ENCODE results near the gene CDAN1. TPM values are rescaled to one million over a fixed set of nuclear protein-coding genes. Genes with fewer than 3 reads are reported as not detected.
A peak's percentile ranks its signal among the peaks of the same experiment; 100 is the strongest.
"Not testable (repeated sequence)": the region's sequence is repeated elsewhere in the genome, so short reads cannot be mapped to it uniquely, and the experiment has no call there.

Gene CDAN1, protein sequence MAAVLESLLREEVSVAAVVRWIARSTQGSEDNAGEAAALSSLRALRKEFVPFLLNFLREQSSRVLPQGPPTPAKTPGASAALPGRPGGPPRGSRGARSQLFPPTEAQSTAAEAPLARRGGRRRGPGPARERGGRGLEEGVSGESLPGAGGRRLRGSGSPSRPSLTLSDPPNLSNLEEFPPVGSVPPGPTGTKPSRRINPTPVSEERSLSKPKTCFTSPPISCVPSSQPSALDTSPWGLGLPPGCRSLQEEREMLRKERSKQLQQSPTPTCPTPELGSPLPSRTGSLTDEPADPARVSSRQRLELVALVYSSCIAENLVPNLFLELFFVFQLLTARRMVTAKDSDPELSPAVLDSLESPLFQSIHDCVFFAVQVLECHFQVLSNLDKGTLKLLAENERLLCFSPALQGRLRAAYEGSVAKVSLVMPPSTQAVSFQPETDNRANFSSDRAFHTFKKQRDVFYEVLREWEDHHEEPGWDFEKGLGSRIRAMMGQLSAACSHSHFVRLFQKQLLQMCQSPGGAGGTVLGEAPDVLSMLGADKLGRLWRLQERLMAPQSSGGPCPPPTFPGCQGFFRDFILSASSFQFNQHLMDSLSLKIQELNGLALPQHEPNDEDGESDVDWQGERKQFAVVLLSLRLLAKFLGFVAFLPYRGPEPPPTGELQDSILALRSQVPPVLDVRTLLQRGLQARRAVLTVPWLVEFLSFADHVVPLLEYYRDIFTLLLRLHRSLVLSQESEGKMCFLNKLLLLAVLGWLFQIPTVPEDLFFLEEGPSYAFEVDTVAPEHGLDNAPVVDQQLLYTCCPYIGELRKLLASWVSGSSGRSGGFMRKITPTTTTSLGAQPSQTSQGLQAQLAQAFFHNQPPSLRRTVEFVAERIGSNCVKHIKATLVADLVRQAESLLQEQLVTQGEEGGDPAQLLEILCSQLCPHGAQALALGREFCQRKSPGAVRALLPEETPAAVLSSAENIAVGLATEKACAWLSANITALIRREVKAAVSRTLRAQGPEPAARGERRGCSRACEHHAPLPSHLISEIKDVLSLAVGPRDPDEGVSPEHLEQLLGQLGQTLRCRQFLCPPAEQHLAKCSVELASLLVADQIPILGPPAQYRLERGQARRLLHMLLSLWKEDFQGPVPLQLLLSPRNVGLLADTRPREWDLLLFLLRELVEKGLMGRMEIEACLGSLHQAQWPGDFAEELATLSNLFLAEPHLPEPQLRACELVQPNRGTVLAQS
- 19.2 TPM for polyA plus RNA-seq (ENCODE audit: insufficient read length)
- long read RNA-seq, donor 1, transcript CDAN1-204 (1 exons, 2,076 nt), result major isoform, 10 of 10 reads
- long read RNA-seq, donor 1, partial matches to known transcripts, result 0 of 10 reads
- long read RNA-seq, donor 1, other reads (novel, unspliced or antisense), result 0 of 10 reads
- long read RNA-seq, donor 2, transcript CDAN1-204 (1 exons, 2,076 nt), result major isoform, 19 of 20 reads
- long read RNA-seq, donor 2, partial matches to known transcripts, result 0 of 20 reads
- long read RNA-seq, donor 2, other reads (novel, unspliced or antisense), result 0 of 20 reads
- long read RNA-seq, donor 3, full-length matches to known transcripts, result 17 of 17 reads
- long read RNA-seq, donor 3, partial matches to known transcripts, result 0 of 17 reads
- long read RNA-seq, donor 3, other reads (novel, unspliced or antisense), result 0 of 17 reads
- long read RNA-seq, donor 4, partial matches to known transcripts, result 0 of 4 reads
- long read RNA-seq, donor 4, other reads (novel, unspliced or antisense), result 0 of 4 reads
- long read RNA-seq, donor 5, transcript CDAN1-204 (1 exons, 2,076 nt), result major isoform, 8 of 8 reads
- long read RNA-seq, donor 5, partial matches to known transcripts, result 0 of 8 reads
- long read RNA-seq, donor 5, other reads (novel, unspliced or antisense), result 0 of 8 reads
- long read RNA-seq, donor 6, transcript CDAN1-204 (1 exons, 2,076 nt), result major isoform, 7 of 7 reads
- long read RNA-seq, donor 6, partial matches to known transcripts, result 0 of 7 reads
- long read RNA-seq, donor 6, other reads (novel, unspliced or antisense), result 0 of 7 reads
- long read RNA-seq, donor 7, transcript CDAN1-204 (1 exons, 2,076 nt), result major isoform, 18 of 19 reads
- long read RNA-seq, donor 7, partial matches to known transcripts, result 0 of 19 reads
- long read RNA-seq, donor 7, other reads (novel, unspliced or antisense), result 0 of 19 reads
- long read RNA-seq, donor 8, partial matches to known transcripts, result 0 of 4 reads
- long read RNA-seq, donor 8, other reads (novel, unspliced or antisense), result 0 of 4 reads

DNA sequence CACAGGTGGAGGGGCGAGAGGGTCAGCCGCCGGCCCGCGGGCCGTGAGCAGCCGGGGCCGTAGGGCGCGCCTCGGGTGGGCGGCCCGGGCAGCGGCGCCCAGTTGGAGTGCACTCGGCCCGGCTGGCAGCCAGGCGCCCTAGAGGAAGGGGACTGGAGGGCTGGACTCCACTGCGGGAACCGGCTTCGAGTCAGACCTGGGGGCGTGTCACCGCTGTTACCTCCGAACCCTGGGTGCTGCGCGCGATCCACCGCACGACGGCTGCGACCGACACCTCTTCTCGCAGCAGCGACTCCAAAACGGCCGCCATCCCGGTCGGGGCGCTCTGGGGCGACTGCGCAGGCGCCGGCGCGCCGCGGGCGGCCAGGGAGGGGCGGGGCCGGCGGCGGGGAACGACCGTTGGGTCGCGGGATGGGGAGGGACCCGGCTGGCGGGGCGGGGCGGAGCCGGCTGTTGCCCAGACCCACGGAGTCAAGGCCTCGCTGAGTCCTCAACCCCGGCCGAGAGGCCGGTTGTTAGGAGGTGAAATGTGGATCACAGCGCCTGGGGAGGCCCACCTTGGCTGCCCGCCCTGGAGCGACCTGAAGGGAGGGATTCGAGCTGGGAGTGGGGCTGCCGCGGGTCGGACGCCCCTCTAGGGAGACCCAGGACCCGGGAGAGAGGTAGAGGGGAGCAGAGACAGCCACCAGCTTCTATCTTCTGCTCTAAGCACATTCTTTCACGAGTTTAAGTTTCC, at the start of gene CDAN1:
Gene CDAN1, minus strand, starts transcription at position 336 of the 736 bp plus-strand sequence. Its CDS starts 26 bp downstream, at position 310.
- DNase-seq, result peak; percentile 84

DNA sequence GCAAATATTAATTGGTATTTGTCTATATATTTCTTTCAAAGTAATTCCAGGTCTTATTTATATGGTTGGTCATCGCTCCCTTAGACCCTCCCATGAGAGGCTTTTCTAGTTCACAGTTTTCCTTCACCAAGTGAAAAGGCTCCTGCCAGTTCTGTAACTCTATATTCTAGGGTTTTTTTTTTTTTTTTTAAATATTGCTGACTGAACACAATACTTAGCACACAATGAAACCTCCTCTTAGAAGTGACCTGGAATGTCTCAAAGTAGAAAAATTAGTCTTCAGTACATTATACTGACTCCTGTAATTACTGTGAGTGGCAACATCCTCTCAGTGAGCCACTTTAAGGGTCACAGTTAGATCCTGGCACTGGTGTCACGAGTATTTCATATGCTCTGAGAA, 48.6 kb upstream of the CDAN1 start:
- no peak for DNase-seq

DNA sequence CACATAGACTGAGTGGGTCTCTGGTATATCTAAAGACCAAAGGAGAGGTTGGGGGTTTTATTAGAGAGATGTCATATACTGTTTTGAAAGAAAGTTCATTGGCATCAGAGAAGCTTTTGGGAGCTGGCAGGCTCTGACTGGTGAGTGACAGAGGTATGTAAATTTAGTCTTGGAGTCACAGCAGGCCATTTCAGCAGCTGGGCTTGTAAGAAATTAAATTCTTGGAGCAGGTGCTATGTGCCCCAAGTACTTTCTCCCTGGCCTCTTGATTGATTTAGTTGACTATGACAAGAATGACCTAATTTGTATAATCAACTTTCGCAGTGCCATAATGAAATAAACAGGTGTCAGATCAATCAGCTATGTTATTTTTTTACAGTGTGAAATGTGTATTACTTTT, 47.8 kb upstream of the CDAN1 start:
- no peak for DNase-seq

DNA sequence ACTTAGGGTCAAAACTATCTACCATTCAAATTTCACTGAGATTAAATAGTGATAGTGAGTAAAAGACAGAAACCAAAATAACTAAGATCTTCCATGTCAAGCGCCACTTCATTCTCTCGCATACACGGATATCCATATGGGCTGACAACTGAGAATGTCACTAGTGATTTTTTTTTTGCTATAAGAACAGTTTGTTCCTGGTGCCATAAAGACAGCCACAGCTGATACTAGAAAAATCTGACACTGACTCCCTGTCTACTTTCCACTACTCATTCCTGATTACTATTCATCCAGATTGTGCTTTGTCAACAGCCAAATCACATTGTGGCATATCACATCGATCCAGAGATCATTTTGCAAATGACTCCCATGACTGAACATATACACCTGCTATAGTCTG, 45.8 kb upstream of the CDAN1 start:
- DNase-seq, result no peak

DNA sequence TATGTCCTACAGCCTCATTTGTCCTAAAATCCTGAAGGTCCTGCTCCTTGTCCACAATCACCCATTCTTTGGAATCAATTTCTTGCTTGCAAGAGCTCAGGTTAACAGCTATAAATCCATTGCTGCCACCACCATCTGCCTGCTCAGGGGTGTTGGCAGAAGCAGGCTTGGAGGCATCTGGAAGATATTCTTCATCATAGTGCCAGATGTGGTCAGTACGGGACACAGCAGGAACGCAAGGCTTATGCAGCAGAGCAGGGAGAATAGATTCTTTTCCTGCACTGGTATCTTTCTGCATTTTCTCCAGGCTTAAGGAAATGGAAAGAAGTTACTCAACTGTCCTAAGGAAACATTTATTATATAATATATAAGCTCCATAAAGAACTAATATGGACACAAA, 38.5 kb upstream of the CDAN1 start:
- no peak for DNase-seq

DNA sequence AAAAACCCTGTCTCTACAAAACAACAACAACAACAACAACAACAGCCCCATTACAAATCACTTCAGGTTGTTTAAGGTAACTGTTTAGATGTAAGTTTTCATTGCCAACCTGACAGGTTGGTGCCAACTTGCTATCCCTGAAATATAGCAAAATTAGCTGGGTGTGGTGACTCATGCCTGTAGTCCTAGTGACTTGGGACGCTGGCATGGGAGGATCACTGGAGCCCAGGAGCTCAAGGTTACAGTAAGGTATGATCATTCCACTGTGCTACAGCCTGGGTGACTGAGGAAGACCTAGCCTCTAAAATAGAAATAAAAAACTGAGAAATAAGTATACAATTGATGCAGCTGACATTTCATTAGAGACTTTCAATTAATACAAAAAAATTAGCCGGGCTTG, 36.0 kb upstream of the CDAN1 start:
- no peak for DNase-seq

DNA sequence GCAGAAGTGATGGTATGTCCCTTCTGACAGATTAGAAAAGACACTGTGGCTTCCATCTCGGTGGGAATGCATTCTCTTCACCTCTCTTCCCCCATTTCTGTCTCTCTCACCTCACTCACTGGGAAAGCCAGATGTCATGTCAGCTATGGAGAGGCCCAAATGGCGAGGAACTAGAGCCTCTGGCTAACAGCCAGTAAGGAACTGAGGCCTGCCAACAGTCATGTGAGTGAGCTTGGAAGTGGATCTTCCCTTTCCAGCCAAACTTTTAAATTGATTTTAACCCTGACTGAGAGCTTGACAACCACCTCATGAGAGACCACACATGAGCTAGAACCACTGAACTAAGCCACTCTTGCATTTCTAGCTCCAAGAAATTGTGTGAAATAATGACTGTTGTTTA, 35.2 kb upstream of the CDAN1 start:
- no peak for DNase-seq

DNA sequence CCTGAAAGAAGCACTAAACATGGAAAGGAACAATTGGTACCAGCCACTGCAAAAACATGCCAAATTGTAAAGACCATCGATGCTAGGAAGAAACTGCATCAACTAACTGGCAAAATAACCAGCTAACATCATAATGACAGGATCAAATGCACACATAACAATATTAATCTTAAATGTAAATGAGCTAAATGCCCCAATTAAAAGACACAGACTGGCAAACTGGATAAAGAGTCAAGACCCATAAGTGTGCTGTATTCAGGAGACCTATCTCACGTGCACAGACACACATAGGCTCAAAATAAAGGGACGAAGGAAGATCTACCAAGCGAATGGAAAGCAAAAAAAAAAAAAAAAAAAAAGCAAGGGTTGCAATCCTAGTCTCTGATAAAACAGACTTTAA, 29.2 kb upstream of the CDAN1 start:
- not testable (repeated sequence) for DNase-seq

DNA sequence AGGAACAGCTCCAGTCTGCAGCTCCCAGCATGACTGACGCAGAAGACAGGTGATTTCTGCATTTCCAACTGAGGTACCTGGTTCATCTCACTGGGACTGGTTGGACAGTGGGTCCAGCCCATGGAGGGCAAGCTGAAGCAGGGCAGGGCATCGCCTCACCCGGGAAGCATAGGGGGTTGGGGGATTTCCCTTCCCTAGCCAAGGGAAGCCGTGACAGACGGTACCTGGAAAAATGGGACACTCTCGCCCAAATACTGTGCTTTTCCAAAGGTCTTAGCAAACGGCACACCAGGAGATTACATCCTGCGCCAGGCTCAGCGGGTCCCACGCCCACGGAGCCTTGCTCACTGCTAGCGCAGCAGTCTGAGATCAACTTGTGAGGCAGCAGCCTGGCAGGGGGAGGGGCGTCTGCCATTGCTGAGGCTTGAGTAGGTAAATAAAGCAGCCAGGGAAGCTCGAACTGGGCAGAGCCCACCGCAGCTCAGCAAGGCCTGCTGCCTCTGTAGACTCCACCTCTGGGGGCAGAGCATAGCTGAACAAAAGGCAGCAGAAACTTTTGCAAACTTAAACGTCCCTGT, 27.3 kb upstream of the CDAN1 start:
- not testable (repeated sequence) for DNase-seq

DNA sequence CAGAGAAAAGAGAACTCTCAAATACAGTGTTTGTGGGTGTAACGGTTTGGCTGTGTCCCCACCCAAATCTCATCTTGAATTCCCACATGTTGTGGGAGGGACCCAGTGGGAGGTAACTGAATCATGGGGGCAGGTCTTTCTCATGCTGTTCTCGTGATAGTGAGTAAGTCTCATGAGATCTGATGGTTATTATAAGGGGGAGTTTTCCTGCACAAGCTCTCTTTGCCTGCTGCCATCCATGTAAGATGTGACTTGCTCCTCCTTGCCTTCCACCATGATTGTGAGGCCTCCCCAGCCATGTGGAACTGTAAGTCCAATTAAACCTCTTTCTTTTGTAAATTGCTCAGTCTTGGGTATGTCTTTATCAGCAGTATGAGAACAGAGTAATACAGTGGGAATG, 24.9 kb upstream of the CDAN1 start:
- DNase-seq, result not testable (repeated sequence)

DNA sequence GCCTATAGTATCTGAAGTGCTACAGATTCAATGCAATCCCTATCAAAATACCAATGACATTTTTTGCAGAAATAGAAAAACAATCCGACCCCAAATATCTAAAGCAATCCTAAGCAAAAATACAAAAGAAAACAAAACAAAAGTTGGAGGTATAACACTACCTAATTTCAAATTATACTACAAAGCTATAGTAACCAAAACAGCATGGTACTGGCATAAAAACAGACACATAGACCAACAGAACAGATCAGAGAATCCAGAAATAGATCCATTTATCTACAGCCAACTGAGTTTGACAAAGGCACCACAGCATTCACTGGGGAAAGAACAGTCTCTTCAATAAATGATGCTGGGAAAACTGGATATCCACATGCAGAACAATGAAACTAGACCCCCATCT, 23.8 kb upstream of the CDAN1 start:
- no peak for DNase-seq

DNA sequence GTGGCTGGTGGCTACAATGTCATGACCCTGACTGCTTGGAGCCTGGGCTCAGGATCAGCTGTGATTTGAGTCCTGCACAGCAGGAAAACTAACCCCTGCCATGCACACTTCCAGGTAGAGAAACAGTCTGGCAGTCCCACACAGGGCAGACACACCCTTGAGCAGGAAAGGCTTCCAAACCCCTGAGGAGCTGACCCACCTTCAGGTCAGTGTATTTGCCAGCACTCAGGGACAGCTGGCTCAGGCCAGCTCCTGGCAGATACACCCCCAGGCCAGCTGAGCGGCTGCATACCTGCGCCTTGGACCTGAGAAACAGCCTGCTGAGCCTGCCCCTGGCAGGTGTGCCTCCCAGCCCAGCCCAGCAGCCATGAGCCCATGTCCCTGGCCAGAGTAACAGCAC, 22.2 kb upstream of the CDAN1 start:
- DNase-seq, result no peak

DNA sequence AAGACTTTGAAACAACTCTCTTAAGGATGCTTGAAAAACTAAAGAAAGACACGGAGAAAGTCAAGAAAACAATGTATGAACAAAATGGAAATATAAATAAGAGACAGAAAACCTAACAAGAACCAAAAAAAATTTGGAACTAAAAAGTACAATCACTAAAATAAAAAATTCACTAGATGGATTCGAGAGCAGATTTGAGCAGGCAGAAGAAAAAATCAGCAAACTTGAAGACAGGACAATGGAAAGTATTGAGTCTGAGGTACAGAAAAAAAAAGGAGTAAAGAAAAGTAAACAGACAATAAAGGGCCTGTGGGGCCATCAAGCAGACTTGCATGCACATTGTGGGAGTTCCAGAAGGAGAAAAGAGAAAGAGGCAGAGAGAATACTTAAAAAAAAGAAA, 13.4 kb upstream of the CDAN1 start:
- DNase-seq, result no peak

DNA sequence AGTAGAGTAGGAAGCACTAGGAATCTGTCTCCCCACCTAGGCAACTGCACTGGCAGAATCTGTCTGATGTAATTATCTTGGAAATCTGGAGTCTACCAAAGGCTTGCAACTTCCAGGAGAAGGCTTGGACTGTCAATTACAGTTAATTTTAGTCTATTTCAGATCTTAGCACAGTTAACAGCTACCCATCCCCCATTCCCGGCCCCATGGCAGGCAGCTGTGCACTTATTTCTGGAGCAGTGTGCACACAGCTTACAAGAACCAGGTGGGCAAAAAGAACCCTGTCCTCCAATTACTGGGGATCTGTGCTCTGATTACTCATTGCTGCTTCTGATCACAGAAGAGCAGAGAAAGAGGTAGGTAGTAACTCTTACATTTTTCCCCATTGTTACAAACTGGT, 12.3 kb upstream of the CDAN1 start:
- no peak for DNase-seq

DNA sequence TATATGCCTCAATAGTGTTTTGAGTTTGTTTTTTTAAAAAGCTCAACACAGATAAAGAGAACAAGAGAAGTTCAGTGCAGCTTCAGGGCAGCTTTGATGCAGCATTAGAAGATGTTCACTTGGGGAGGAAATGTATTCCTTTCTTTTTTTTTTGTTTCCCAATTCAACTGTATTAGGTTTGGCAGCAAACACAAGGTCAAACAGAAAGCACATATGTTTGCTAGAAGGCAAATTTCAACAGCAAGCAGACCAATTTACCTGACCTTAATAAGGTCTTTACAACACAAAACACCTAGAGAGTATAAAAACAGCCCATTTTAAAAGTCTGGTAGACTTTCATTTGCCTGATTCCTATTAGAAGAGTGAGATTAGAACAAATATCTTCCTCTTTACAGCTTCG, 7.3 kb upstream of the CDAN1 start:
- no peak for DNase-seq

DNA sequence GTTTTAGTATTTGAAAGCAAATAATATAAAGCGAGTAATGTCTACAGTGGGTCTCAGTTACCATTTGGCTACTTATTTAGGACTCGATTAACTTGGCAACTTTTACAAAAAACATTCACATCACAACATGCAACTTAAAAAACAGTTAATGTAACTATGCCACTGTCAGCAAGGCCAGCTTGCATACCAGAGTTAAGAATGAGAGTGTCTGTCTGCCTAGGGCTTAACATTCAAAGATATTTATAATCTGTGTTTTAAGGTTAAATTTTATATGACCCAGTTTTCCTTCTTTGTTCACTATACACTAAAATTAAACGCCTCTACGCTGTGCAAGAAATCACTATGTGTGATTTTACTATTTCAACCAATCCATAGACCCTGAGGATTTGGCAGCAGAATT, 5.2 kb upstream of the CDAN1 start:
- DNase-seq, result no peak

DNA sequence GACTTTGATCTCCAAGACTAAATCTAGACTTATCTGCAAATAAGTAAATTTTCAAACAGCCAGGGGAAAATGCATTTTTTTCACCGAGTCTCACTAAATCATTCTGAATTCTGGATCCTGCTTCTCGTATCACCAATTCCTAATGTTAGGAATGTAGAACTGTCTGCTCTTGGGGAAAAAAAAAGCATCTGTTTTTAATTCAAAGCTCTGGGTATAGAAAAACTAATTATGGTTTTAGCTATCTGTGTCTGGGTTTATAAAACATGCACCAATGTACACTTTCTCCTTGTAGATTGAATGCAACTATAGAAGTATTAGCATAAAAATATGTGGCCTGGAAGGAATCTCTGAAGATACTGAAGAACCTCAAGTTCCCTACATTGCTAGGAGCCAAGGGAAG, 4.8 kb upstream of the CDAN1 start:
- no peak for DNase-seq

DNA sequence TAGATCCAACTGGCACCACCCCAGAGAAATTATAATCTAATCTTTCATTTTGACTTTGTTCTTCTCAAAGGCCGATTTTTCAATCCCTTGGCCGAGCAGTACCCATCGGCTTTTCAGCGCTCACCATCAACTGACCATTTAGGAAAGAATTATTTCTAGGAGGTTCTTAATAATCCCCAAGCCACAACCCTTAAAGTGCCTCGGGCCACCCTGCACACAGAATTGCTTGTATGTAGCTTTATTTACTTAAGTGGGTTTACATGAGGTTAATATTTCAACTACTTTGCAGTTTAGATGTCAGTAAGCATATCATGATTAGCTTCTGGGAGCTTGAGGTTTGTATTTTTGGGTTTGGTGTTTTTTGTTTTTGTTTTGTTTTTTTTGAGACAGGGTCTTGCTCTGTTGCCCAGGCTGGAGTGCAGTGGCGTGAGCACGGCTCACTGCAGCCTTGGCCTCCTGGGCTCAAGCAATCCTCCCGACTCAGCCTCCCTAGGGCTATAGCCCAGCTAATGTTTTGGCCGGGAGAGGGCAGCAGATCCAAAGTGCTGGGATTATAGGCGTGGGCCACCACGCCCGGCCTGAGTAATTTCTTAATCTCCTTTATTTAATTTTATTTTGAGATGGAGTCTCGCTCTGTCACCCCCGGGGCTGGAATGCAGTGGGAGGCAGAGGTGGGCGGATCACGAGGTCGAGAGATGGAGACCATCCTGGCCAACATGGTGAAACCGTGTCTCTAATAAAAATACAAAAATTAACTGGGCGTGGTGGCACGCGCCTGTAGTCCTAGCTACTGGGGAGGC, 801 bp upstream of the CDAN1 start:
- DNase-seq, result peak; percentile 14
